H1 (cell line): ENCODE measurements around the gene HMGA1.
"Not testable (repeated sequence)": the region's sequence is repeated elsewhere in the genome, so short reads cannot be mapped to it uniquely, and the experiment has no call there.

Experiments
- BRCA1 ChIP-seq: IDR thresholded peaks from 2 replicates; pipeline ENCODE4 v1.6.1; 2012; ENCODE audit warnings: low read depth, low read length, improper control_type of control experiment
- CEBPB ChIP-seq: IDR thresholded peaks from 2 replicates; pipeline ENCODE4 v1.6.1; 2012; ENCODE audit warnings: low read depth, low read length
- CHD2 ChIP-seq: IDR thresholded peaks from 2 replicates; pipeline ENCODE4 v1.6.1; 2012; ENCODE audit warnings: low read length, improper control_type of control experiment
- CREB1 ChIP-seq: IDR thresholded peaks from 2 replicates; pipeline ENCODE4 v1.6.1; 2012; ENCODE audit warnings: inconsistent platforms
- EP300 ChIP-seq, 2 experiments: IDR thresholded peaks; 1 replicate in 1 of 2; 2 replicates in 1 of 2; pipeline ENCODE4 v1.6.1; 2011 to 2012; ENCODE audit warnings: low read depth in 2 of 2, low read length in 2 of 2, mild to moderate bottlenecking in 2 of 2, borderline replicate concordance in 1 of 2, inconsistent platforms in 1 of 2, moderate library complexity in 1 of 2
- HDAC2 ChIP-seq, 2 experiments: fragments of 300-600 bp in 1 of 2; sonication (generic) in 1 of 2; IDR thresholded peaks; 2 replicates each; pipeline ENCODE4 v1.6.1; 2011 to 2012; ENCODE audit warnings: low read depth in 2 of 2, low read length in 2 of 2, mild to moderate bottlenecking in 2 of 2, moderate library complexity in 2 of 2, borderline replicate concordance in 1 of 2, inconsistent platforms in 1 of 2
- KDM1A ChIP-seq: fragments of 200-600, 300-600 bp; sonication (generic); IDR thresholded peaks from 2 replicates; pipeline ENCODE4 v1.7.1; 2016; ENCODE audit warnings: mild to moderate bottlenecking, low read length, borderline replicate concordance
- NRF1 ChIP-seq: IDR thresholded peaks from 2 replicates; pipeline ENCODE4 v1.6.1; 2011; ENCODE audit warnings: mild to moderate bottlenecking, low read depth, low read length, improper control_type of control experiment
- POLR2A ChIP-seq, 2 experiments: IDR thresholded peaks; 1 replicate in 1 of 2; 2 replicates in 1 of 2; pipeline ENCODE4 v1.6.1; 2011; ENCODE audit warnings: low read depth in 2 of 2, low read length in 2 of 2, mild to moderate bottlenecking in 2 of 2; ENCODE audit errors: control extremely low read depth in 1 of 2
- TAF7 ChIP-seq: optimal IDR thresholded peaks from 2 replicates; pipeline ENCODE3; 2011; ENCODE audit warnings: low read depth, mild to moderate bottlenecking, inconsistent platforms, low read length, moderate library complexity, borderline replicate concordance
- TF ChIP-seq, protein P1 (sequence below), 3 experiments: IDR thresholded peaks; 1 replicate in 2 of 3; 2 replicates in 1 of 3; pipeline versions ENCODE4 v1.5.1 to v1.6.1; 2011; ENCODE audit warnings: low read length in 3 of 3, mild to moderate bottlenecking in 3 of 3, inconsistent platforms in 2 of 3, low read depth in 1 of 3, moderate library complexity in 1 of 3; ENCODE audit not compliant: insufficient read depth in 1 of 3; ENCODE audit errors: control extremely low read depth in 1 of 3
- TF ChIP-seq, protein P2 (sequence below): IDR thresholded peaks from 2 replicates; pipeline ENCODE4 v1.6.1; 2012; ENCODE audit warnings: inconsistent platforms

DNA sequence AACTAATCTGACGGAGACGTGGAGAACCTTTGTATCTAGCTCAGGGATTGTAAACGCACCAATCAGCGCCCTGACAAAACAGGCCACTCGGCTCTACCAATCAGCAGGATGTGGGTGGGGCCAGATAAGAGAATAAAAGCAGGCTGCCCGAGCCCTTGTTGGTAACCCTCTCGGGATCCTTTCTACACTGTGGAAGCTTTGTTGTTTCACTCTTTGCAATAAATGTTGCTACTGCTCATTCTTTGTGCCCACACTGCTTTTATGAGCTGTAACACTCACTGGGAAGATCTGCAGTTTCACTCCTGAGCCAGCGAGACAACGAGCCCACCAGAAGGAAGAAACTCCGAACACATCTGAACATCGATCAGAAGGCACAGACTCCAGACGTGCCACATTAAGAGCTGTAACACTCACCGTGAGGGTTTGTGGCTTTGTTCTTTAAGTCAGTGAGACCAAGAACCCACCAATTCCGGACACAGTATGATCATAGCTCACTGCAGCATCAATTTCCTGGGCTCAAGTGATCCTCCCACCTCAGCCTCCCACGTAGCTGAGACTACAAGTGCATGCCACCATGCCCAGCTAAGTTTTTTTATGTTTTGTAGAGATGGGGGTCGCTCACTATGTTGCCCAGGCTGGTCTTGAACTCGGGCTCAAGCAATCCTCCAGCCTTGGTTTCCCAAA, 33.1 kb downstream of the HMGA1 start:
- TF ChIP-seq, protein P1, sequence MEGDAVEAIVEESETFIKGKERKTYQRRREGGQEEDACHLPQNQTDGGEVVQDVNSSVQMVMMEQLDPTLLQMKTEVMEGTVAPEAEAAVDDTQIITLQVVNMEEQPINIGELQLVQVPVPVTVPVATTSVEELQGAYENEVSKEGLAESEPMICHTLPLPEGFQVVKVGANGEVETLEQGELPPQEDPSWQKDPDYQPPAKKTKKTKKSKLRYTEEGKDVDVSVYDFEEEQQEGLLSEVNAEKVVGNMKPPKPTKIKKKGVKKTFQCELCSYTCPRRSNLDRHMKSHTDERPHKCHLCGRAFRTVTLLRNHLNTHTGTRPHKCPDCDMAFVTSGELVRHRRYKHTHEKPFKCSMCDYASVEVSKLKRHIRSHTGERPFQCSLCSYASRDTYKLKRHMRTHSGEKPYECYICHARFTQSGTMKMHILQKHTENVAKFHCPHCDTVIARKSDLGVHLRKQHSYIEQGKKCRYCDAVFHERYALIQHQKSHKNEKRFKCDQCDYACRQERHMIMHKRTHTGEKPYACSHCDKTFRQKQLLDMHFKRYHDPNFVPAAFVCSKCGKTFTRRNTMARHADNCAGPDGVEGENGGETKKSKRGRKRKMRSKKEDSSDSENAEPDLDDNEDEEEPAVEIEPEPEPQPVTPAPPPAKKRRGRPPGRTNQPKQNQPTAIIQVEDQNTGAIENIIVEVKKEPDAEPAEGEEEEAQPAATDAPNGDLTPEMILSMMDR (IDR thresholded peaks at IDR 0.05; ENCODE audit: control extremely low read depth in 1 of 3, insufficient read depth in 1 of 3, low read depth in 1 of 3, low read length in 3 of 3) = not testable (repeated sequence)
- not testable (repeated sequence) for TF ChIP-seq EP300 (IDR thresholded peaks at IDR 0.05; ENCODE audit: borderline replicate concordance in 1 of 2, low read depth in 2 of 2, low read length in 2 of 2); HDAC2 (IDR thresholded peaks at IDR 0.05; ENCODE audit: borderline replicate concordance in 1 of 2, low read depth in 2 of 2, low read length in 2 of 2); POLR2A (IDR thresholded peaks at IDR 0.05; ENCODE audit: control extremely low read depth in 1 of 2, low read depth in 2 of 2, low read length in 2 of 2); CREB1; KDM1A; BRCA1; CHD2; TAF7; NRF1; CEBPB
- TF ChIP-seq, protein P2, sequence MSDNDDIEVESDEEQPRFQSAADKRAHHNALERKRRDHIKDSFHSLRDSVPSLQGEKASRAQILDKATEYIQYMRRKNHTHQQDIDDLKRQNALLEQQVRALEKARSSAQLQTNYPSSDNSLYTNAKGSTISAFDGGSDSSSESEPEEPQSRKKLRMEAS = not testable (repeated sequence)
